DND-41 (cell line): ENCODE measurements around the gene DPYSL4.

Experiments
- ATAC-seq: fragments of 200-7000 bp; cut with Tn5 transposase; 3 replicates; pipeline ENCODE4 v1.9.1; 2021; ENCODE audit warnings: low read depth; ENCODE audit not compliant: insufficient read depth
- DNase-seq: peaks from one replicate; pipeline ENCODE4 v3.0.0-alpha.2; 2020
- H2AFZ ChIP-seq: 2 replicates; pipeline ENCODE4 v1.6.0; 2012; ENCODE audit warnings: low read depth, low read length
- H3K27ac ChIP-seq: 2 replicates; pipeline ENCODE4 v1.5.1; 2012; ENCODE audit warnings: low read length, inconsistent platforms
- H3K27me3 ChIP-seq: fragments of 200-600 bp; sonication (generic); 2 replicates; pipeline ENCODE4 v1.6.0; 2012; ENCODE audit warnings: low read length, mild to moderate bottlenecking, inconsistent platforms; ENCODE audit not compliant: insufficient read depth, poor library complexity
- H3K36me3 ChIP-seq: 2 replicates; pipeline ENCODE4 v1.5.1; 2012; ENCODE audit warnings: low read length, inconsistent platforms; ENCODE audit not compliant: insufficient read depth
- H3K4me1 ChIP-seq: 2 replicates; pipeline ENCODE4 v1.5.1; 2012; ENCODE audit warnings: mild to moderate bottlenecking, low read length; ENCODE audit not compliant: insufficient read depth
- H3K4me2 ChIP-seq: 2 replicates; pipeline ENCODE4 v1.6.0; 2012; ENCODE audit warnings: mild to moderate bottlenecking, moderate library complexity, low read length, inconsistent platforms; ENCODE audit not compliant: insufficient read depth
- H3K4me3 ChIP-seq, 2 experiments: fragments of 200-600 bp in 1 of 2; shearing (Covaris generic) in 1 of 2; 2 replicates each; pipeline ENCODE4 v1.5.1; 2012 to 2016; ENCODE audit warnings: inconsistent platforms in 2 of 2, low read length in 2 of 2, mild to moderate bottlenecking in 2 of 2, low read depth in 1 of 2, moderate library complexity in 1 of 2
- H3K79me2 ChIP-seq: 2 replicates; pipeline ENCODE4 v1.6.0; 2012; ENCODE audit warnings: low read length, inconsistent platforms; ENCODE audit not compliant: insufficient read depth
- H3K9ac ChIP-seq: 2 replicates; pipeline ENCODE4 v1.6.0; 2012; ENCODE audit warnings: low read depth, mild to moderate bottlenecking, inconsistent platforms, low read length, moderate library complexity
- H3K9me3 ChIP-seq: 2 replicates; pipeline ENCODE4 v1.5.1; 2012; ENCODE audit warnings: low read length, moderate library complexity, mild to moderate bottlenecking, inconsistent platforms; ENCODE audit not compliant: insufficient read depth, severe bottlenecking
- H4K20me1 ChIP-seq: 2 replicates; pipeline ENCODE4 v1.6.0; 2012; ENCODE audit warnings: low read length; ENCODE audit not compliant: insufficient read depth
- EZH2 ChIP-seq: IDR thresholded peaks from 3 replicates; pipeline ENCODE4 v1.6.1; 2012; ENCODE audit warnings: borderline replicate concordance, low read depth, mild to moderate bottlenecking, moderate library complexity, low read length, inconsistent platforms; ENCODE audit not compliant: severe bottlenecking
- TF ChIP-seq, protein P1 (sequence below): IDR thresholded peaks from 2 replicates; pipeline ENCODE4 v1.5.1; 2012; ENCODE audit warnings: borderline replicate concordance, low read length, moderate library complexity, mild to moderate bottlenecking; ENCODE audit not compliant: poor library complexity, severe bottlenecking; ENCODE audit errors: extremely low read depth

The DPYSL4 gene

DNA sequence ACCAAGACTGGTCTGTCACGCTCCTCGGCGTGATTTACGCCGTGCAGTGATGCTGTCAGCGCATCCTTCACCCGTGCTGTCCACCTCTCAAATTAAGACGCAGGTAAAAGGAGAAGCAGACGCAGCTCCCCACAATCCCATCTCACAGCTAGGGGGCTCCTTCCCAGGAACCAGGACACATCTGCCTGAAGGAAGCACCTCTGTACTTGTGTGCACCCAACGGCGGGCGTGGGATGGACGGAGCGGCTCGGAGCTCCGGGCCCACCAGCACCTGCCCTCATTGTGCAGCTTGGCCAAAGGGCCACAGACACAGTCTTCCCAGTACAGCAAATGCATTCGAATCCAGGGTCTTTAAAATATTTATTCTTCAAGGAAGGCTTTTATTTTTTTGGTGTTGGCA lies 65.7 kb downstream of the DPYSL4 start:
- ATAC-seq: no peak
- Histone ChIP-seq H3K27me3 (no peaks in the 10 kb centered on the region), H3K79me2 (no peaks in the 10 kb centered on the region), H3K9me3 (no peaks in the 10 kb centered on the region), H3K4me2 (no peak overlapping the region), H4K20me1 (no peaks in the 10 kb centered on the region; the same call in 1 of the 2 replicates), H2AFZ (no peak overlapping the region), H3K27ac (no peak overlapping the region), H3K4me1 (no peaks in the 10 kb centered on the region), H3K36me3 (no peaks in the 10 kb centered on the region), H3K4me3 (no peak overlapping the region), H3K9ac (no peak overlapping the region)
- TF ChIP-seq, protein P1, sequence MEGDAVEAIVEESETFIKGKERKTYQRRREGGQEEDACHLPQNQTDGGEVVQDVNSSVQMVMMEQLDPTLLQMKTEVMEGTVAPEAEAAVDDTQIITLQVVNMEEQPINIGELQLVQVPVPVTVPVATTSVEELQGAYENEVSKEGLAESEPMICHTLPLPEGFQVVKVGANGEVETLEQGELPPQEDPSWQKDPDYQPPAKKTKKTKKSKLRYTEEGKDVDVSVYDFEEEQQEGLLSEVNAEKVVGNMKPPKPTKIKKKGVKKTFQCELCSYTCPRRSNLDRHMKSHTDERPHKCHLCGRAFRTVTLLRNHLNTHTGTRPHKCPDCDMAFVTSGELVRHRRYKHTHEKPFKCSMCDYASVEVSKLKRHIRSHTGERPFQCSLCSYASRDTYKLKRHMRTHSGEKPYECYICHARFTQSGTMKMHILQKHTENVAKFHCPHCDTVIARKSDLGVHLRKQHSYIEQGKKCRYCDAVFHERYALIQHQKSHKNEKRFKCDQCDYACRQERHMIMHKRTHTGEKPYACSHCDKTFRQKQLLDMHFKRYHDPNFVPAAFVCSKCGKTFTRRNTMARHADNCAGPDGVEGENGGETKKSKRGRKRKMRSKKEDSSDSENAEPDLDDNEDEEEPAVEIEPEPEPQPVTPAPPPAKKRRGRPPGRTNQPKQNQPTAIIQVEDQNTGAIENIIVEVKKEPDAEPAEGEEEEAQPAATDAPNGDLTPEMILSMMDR: peak; percentile 30
- no peak for TF ChIP-seq EZH2
- no peak for DNase-seq

- H3K79me2 ChIP-seq: no peaks in the 10 kb centered on the region
- H3K27ac ChIP-seq: no peak overlapping the region
- H2AFZ ChIP-seq: no peak overlapping the region
- no peaks in the 10 kb centered on the region for H3K9me3 ChIP-seq
- H3K27me3 ChIP-seq: no peaks in the 10 kb centered on the region
- no peak overlapping the region for H3K4me2 ChIP-seq
- no peak for ATAC-seq
- H3K4me3 ChIP-seq: no peak overlapping the region
- no peaks in the 10 kb centered on the region; the same call in 1 of the 2 replicates for H4K20me1 ChIP-seq
- no peaks in the 10 kb centered on the region for H3K36me3 ChIP-seq
- TF ChIP-seq EZH2: no peak
- TF ChIP-seq, protein P1: no peak
- no peak overlapping the region for H3K9ac ChIP-seq
- no peaks in the 10 kb centered on the region for H3K4me1 ChIP-seq
- DNase-seq: no peak
These were observed 66.4 kb downstream of the DPYSL4 start for GRCh38 chr10:132253092-132253687.

GRCh38 chr10:132254841-132255240 lies 68.1 kb downstream of the DPYSL4 start:
- H4K20me1 ChIP-seq: no peaks in the 10 kb centered on the region; the same call in 1 of the 2 replicates
- no peaks in the 10 kb centered on the region for H3K27me3 ChIP-seq
- ATAC-seq: no peak
- H3K9me3 ChIP-seq: no peaks in the 10 kb centered on the region
- H3K4me1 ChIP-seq: no peaks in the 10 kb centered on the region
- no peak overlapping the region for H3K27ac ChIP-seq
- no peak overlapping the region for H3K9ac ChIP-seq
- H3K4me3 ChIP-seq: no peak overlapping the region
- no peak for TF ChIP-seq EZH2
- TF ChIP-seq, protein P1: no peak
- H3K4me2 ChIP-seq: no peak overlapping the region
- H2AFZ ChIP-seq: no peak overlapping the region
- no peaks in the 10 kb centered on the region for H3K36me3 ChIP-seq
- DNase-seq: no peak
- H3K79me2 ChIP-seq: no peaks in the 10 kb centered on the region
